ENCODE data around the gene CCDC136. TPM values are rescaled to one million over a fixed set of nuclear protein-coding genes. Genes with fewer than 3 reads are reported as not detected.

Gene CCDC136
- polyA plus RNA-seq, 1 of the 3 experiments (the other 2 are of a cell fraction) = 48.4 TPM

GRCh38 chr7:128788446-128789412, 3.0 kb upstream of the CCDC136 start:
- peaks cover 9 to 19% of the 10 kb centered on the region in 2 experiments for H3K4me1 ChIP-seq (ENCODE audit: control insufficient read depth in 1 of 2, insufficient read depth in 2 of 2, low read depth in 1 of 2, low read length in 1 of 2)
- no peaks in the 10 kb centered on the region for H3K36me3 ChIP-seq (replicated peaks in 1 of 2; ENCODE audit: control insufficient read depth in 1 of 2, insufficient read depth in 2 of 2, low read length in 1 of 2)
- H3K79me2 ChIP-seq (ENCODE audit: insufficient read depth) = 0 out of 2 replicates have a peak, but pooled peaks cover 3% of the 10 kb centered on the region
- no peak overlapping the region for H3K4me3 ChIP-seq (ENCODE audit: low read depth in 2 of 2, low read length in 1 of 2)
- no peak overlapping the region for H2AFZ ChIP-seq (ENCODE audit: low read depth)
- H3K27ac ChIP-seq (ENCODE audit: low read depth in 2 of 2, low read length in 1 of 2) = no peak overlapping the region
- WGBS (ENCODE audit: low lambda C conversion rate) = 87% methylated on average over 9 of the region's 9 CpGs
- no peak overlapping the region for H3K9ac ChIP-seq
- POLR2A ChIA-PET = no interaction called here
- CTCF ChIA-PET = interaction anchor here (0.8 to 1.2 kb wide), 3 partner anchors 11 to 331 kb away, joined by 3 to 5 read pairs (median 3); no protein-coding TSS in a partner anchor
- DNase-seq = no peak
- TF ChIP-seq GATA2 (CRISPR knock-in tag; IDR thresholded peaks at IDR 0.05) (no peak), MXI1 (IDR thresholded peaks at IDR 0.05; ENCODE audit: low read depth, low read length) (no peak), RXRA (IDR thresholded peaks at IDR 0.05; ENCODE audit: borderline replicate concordance, low read depth) (no peak), FOXM1 (IDR thresholded peaks at IDR 0.05; ENCODE audit: low read depth) (no peak), RAD21 (IDR thresholded peaks at IDR 0.05; ENCODE audit: low read length) (no peak), MEF2A (IDR thresholded peaks at IDR 0.05; ENCODE audit: borderline replicate concordance, low read depth) (no peak), PBX3 (IDR thresholded peaks at IDR 0.05) (no peak), JUND (IDR thresholded peaks at IDR 0.05) (no peak)
- no peaks in the 10 kb centered on the region for H3K27me3 ChIP-seq (ENCODE audit: insufficient read depth)
- H4K20me1 ChIP-seq (ENCODE audit: insufficient read depth) = no peaks in the 10 kb centered on the region
- H3K4me2 ChIP-seq = no peak overlapping the region
- H3F3A ChIP-seq (replicated peaks; ENCODE audit: insufficient read depth) = peaks cover 13% of the 10 kb centered on the region
- no peaks in the 10 kb centered on the region for H3K9me2 ChIP-seq
- H3K9me3 ChIP-seq = no peaks in the 10 kb centered on the region

- DNase-seq = peak; percentile 77
- peak overlapping the region; percentile 90 for H2AFZ ChIP-seq (ENCODE audit: low read depth)
- H3K4me2 ChIP-seq = peak overlapping the region; percentile 100
- H3K4me3 ChIP-seq (ENCODE audit: low read depth in 2 of 2, low read length in 1 of 2) = peak overlapping the region; percentile 82 to 85
- H4K20me1 ChIP-seq (ENCODE audit: insufficient read depth) = no peaks in the 10 kb centered on the region
- H3F3A ChIP-seq (replicated peaks; ENCODE audit: insufficient read depth) = peaks cover 19% of the 10 kb centered on the region
- CTCF ChIA-PET = interaction anchor here (1.5 kb wide), 1 partner anchor 93 kb away, joined by 5 read pairs; no protein-coding TSS in a partner anchor
- 50% methylated on average over 25 of the region's 45 CpGs for WGBS (ENCODE audit: low lambda C conversion rate)
- H3K27me3 ChIP-seq (ENCODE audit: insufficient read depth) = no peaks in the 10 kb centered on the region
- H3K9me2 ChIP-seq = no peaks in the 10 kb centered on the region
- peaks cover 9 to 21% of the 10 kb centered on the region in 2 experiments for H3K4me1 ChIP-seq (ENCODE audit: control insufficient read depth in 1 of 2, insufficient read depth in 2 of 2, low read depth in 1 of 2, low read length in 1 of 2)
- 0 out of 2 replicates have a peak, but pooled peaks cover 3% of the 10 kb centered on the region for H3K79me2 ChIP-seq (ENCODE audit: insufficient read depth)
- H3K36me3 ChIP-seq (replicated peaks in 1 of 2; ENCODE audit: control insufficient read depth in 1 of 2, insufficient read depth in 2 of 2, low read length in 1 of 2) = peaks cover 11 to 14% of the 10 kb centered on the region in 2 experiments
- H3K27ac ChIP-seq (ENCODE audit: low read depth in 2 of 2, low read length in 1 of 2) = peak overlapping the region in 1 of 2 experiments; percentile 58; a peak in 1 of 4 replicates
- H3K9me3 ChIP-seq = no peaks in the 10 kb centered on the region
- H3K9ac ChIP-seq = peak overlapping the region; percentile 71; the same call in 1 of the 2 replicates
- POLR2A ChIA-PET = interaction anchor here (0.8 to 1.3 kb wide), 4 partner anchors 10 to 52 kb away, joined by 3 to 11 read pairs (median 4); partner anchors contain the start of gene CALU
- TF ChIP-seq ELF1 (IDR thresholded peaks at IDR 0.05) (no peak), TAF1 (IDR thresholded peaks at IDR 0.05; ENCODE audit: borderline replicate concordance, low read depth, low read length) (no peak), CTCF (IDR thresholded peaks at IDR 0.05) (no peak), YY1 (IDR thresholded peaks at IDR 0.05; ENCODE audit: low read depth) (no peak), GATA2 (CRISPR knock-in tag; IDR thresholded peaks at IDR 0.05) (no peak), MAX (IDR thresholded peaks at IDR 0.05; ENCODE audit: low read depth) (no peak), TCF12 (IDR thresholded peaks at IDR 0.05) (no peak), RCOR1 (IDR thresholded peaks at IDR 0.05; ENCODE audit: low read length) (no peak), RXRA (IDR thresholded peaks at IDR 0.05; ENCODE audit: borderline replicate concordance, low read depth) (no peak), RAD21 (IDR thresholded peaks at IDR 0.05; ENCODE audit: low read length) (no peak), MEF2A (IDR thresholded peaks at IDR 0.05; ENCODE audit: borderline replicate concordance, low read depth) (no peak), USF1 (IDR thresholded peaks at IDR 0.05; ENCODE audit: borderline replicate concordance, low read depth) (no peak), FOXM1 (IDR thresholded peaks at IDR 0.05; ENCODE audit: low read depth) (no peak), CHD2 (IDR thresholded peaks at IDR 0.05; ENCODE audit: low read length, partially characterized antibody) (no peak), USF2 (IDR thresholded peaks at IDR 0.05; ENCODE audit: borderline replicate concordance, low read depth, low read length) (no peak)
Measured at GRCh38 chr7:128790315-128791041, 1.3 kb upstream of the CCDC136 start.
